Peyer's patch (tissue), 4 donors: ENCODE results near the gene RFC1. TPM values are rescaled to one million over a fixed set of nuclear protein-coding genes. Genes with fewer than 3 reads are reported as not detected.

Source experiments
- DNase-seq, 3 donors: peaks; one replicate each; pipeline ENCODE4 v3.0.0-alpha.2; 2017 to 2019
- H3K27ac ChIP-seq, 4 donors: fragments of 200-600 bp; sonication (generic); one replicate each; pipeline ENCODE4 v1.5.1; 2016 to 2019
- H3K27me3 ChIP-seq, 2 donors: fragments of 200-600 bp; sonication (generic); one replicate each; pipeline ENCODE4 v1.5.1; 2019
- H3K36me3 ChIP-seq, 3 donors: fragments of 200-600 bp; sonication (generic); one replicate each; pipeline ENCODE4 v1.5.1; 2016 to 2019
- H3K4me1 ChIP-seq, 4 donors: fragments of 200-600 bp; sonication (generic); one replicate each; pipeline ENCODE4 v1.5.1; 2016 to 2019
- H3K4me3 ChIP-seq, 4 donors: fragments of 200-600 bp; sonication (generic); 1 replicate in 3 of 4; 2 replicates in 1 of 4; pipeline ENCODE4 v1.5.1; 2016 to 2019; ENCODE audit warnings: mild to moderate bottlenecking in 1 of 4
- H3K9me3 ChIP-seq, 4 donors: fragments of 200-600 bp; sonication (generic); one replicate each; pipeline ENCODE4 v1.5.1; 2016 to 2019; ENCODE audit warnings: mild to moderate bottlenecking in 1 of 4
- CTCF ChIP-seq, 6 experiments: fragments of 450-650 bp in 4 of 6; fragments of 200-600 bp in 2 of 6; sonication (generic) in 1 of 6; IDR thresholded peaks; one replicate each; pipeline ENCODE4 v1.5.1; 2017 to 2019; ENCODE audit warnings: antibody characterized with exemption in 6 of 6, mild to moderate bottlenecking in 3 of 6, moderate library complexity in 1 of 6
- POLR2A ChIP-seq, 2 donors: fragments of 450-650 bp; IDR thresholded peaks; one replicate each; pipeline ENCODE4 v1.5.1; 2017; ENCODE audit warnings: antibody characterized with exemption in 2 of 2, mild to moderate bottlenecking in 2 of 2, moderate library complexity in 2 of 2
- small RNA-seq, 2 donors: library from RNA; depleted of rRNA; stranded (forward); fragments of <200 nt; gene quantifications; one replicate each; pipeline ENCODE3, GENCODE V24; 2016
- total RNA-seq, 4 donors: library from RNA; depleted of rRNA; stranded (reverse); fragments of >200 nt; gene quantifications; one replicate each; pipeline ENCODE4 v1.1.0, GENCODE V29; 2016

RFC1 gene
- total RNA-seq, 4 donors from 2014 or later, result 15.0 to 49.5 (median 43.6) TPM

- no peaks in the 10 kb centered on the region for H3K27me3 ChIP-seq
- no peaks in the 10 kb centered on the region for H3K9me3 ChIP-seq
- H3K27ac ChIP-seq, result no peak overlapping the region
- peaks cover 0 to 5% (median 0%) of the 10 kb centered on the region in 3 donors for H3K36me3 ChIP-seq
- H3K4me3 ChIP-seq, result no peak overlapping the region
- no peak for TF ChIP-seq CTCF (IDR thresholded peaks at IDR 0.05)
- DNase-seq, result no peak
- H3K4me1 ChIP-seq, result no peaks in the 10 kb centered on the region
Measured at GRCh38 chr4:39255871-39256270, 110.3 kb downstream of the RFC1 start.

- TF ChIP-seq POLR2A (IDR thresholded peaks at IDR 0.05) (no peak), CTCF (IDR thresholded peaks at IDR 0.05) (no peak)
- no peaks in the 10 kb centered on the region for H3K36me3 ChIP-seq
Measured at GRCh38 chr4:39255266-39255665, 110.9 kb downstream of the RFC1 start.

GRCh38 chr4:39243462-39243861 is 122.7 kb downstream of the RFC1 start:
- Histone ChIP-seq H3K27me3 (no peaks in the 10 kb centered on the region), H3K9me3 (no peaks in the 10 kb centered on the region), H3K4me3 (no peak overlapping the region), H3K4me1 (no peaks in the 10 kb centered on the region), H3K36me3 (no peaks in the 10 kb centered on the region), H3K27ac (no peak overlapping the region)
- DNase-seq, result no peak
- TF ChIP-seq POLR2A (IDR thresholded peaks at IDR 0.05) (no peak), CTCF (IDR thresholded peaks at IDR 0.05) (no peak)

More at GRCh38 chr4:39255266-39255665, 110.9 kb downstream of the RFC1 start:
- Histone ChIP-seq H3K27me3 (no peaks in the 10 kb centered on the region), H3K27ac (no peak overlapping the region), H3K9me3 (no peaks in the 10 kb centered on the region), H3K4me3 (no peak overlapping the region), H3K4me1 (no peaks in the 10 kb centered on the region)
- DNase-seq, result no peak

Small RNA genes lying within 50 kb of the gene (small RNA-seq; reads per million reads assigned to genes)
- gene MIR5591, result 0 reads per million in 2 donors
- gene RNU6-32P, result 0 reads per million in 2 donors
- 0 reads per million in 2 donors for gene RNU6-887P

Other genes with a start within 250 kb of the RFC1 start
- gene WDR19, start 183.8 kb downstream of the RFC1 start, total RNA-seq, result 100 to 1,000 TPM in 1 of 4 donors, 10 to 100 TPM in 3; 11.0 to 144 (median 23.2) TPM
- gene KLB, start 40.6 kb upstream of the RFC1 start, total RNA-seq, result 1 to 10 TPM in 2 of 4 donors, under 1 TPM in 1, not detected in 1; 0.66 to 1.8 (median 1.3) TPM
- 1,000 to 10,000 TPM in 2 of 4 donors, 100 to 1,000 TPM in 2; 798 to 2,811 (median 1,122) TPM for gene RPL9, start 92.6 kb upstream of the RFC1 start, total RNA-seq
- gene LIAS, start 92.7 kb upstream of the RFC1 start, total RNA-seq, result 10 to 100 TPM; 11.9 to 27.2 (median 17.0) TPM
- 100 to 1,000 TPM; 168 to 335 (median 204) TPM for gene UGDH, start 161.1 kb upstream of the RFC1 start, total RNA-seq